ENCODE measurements around the gene FZD10. TPM values are rescaled to one million over a fixed set of nuclear protein-coding genes. Genes with fewer than 3 reads are reported as not detected.

Gene FZD10
- polyA plus RNA-seq, 1 donor (not counting 4 experiments of a cell fraction or from before 2014, with no cell fraction given), result 0.55 TPM

DNA sequence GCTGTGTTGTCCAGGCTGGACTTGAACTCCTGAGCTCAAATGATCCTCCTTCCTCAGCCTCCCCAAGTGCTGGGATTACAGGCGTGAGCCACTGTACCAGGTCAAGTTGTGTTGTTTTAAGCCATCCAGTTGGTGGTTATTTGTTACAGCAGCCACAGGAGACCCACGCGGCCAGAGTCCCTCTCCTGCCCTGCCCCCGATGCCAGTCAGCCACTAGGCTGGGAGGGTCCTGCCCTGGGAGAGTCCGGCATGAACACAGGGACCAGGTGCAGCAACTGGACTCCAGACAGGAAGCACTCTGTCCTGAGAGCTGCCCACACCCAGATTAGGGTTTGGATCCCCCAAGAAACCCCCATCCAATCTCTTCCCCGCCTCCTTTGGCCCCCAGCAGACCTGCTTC is 44.1 kb upstream of the FZD10 start:
- H3K9ac ChIP-seq (ENCODE audit: control insufficient read depth, extremely low read depth, insufficient read depth, low read length), result no peak overlapping the region
- H3K79me2 ChIP-seq (ENCODE audit: control insufficient read depth, insufficient read depth, low read length), result no peaks in the 10 kb centered on the region
- no peak overlapping the region for H3K4me2 ChIP-seq (ENCODE audit: control insufficient read depth, extremely low read depth, insufficient read depth, low read depth, low read length)
- H3K4me3 ChIP-seq (ENCODE audit: control insufficient read depth in 2 of 3, extremely low read depth in 1 of 3, insufficient read depth in 2 of 3, low read depth in 1 of 3, low read length in 3 of 3), result no peak overlapping the region
- no peaks in the 10 kb centered on the region for H3K9me3 ChIP-seq (ENCODE audit: control insufficient read depth, low read depth, low read length)
- dilution Hi-C loops (cut with MboI; ENCODE audit: extremely low pct_ligation_motif_present, low sequenced_read_pairs), result no loop called here
- no peaks in the 10 kb centered on the region for H3K9me1 ChIP-seq (ENCODE audit: control insufficient read depth, extremely low read depth, insufficient read depth, low read length)
- no peak overlapping the region for H2AFZ ChIP-seq (ENCODE audit: control insufficient read depth, low read length)
- FAIRE-seq, result no peak
- no peak for TF ChIP-seq EZH2 (IDR thresholded peaks at IDR 0.05; ENCODE audit: low read length)
- TF ChIP-seq, protein P1, sequence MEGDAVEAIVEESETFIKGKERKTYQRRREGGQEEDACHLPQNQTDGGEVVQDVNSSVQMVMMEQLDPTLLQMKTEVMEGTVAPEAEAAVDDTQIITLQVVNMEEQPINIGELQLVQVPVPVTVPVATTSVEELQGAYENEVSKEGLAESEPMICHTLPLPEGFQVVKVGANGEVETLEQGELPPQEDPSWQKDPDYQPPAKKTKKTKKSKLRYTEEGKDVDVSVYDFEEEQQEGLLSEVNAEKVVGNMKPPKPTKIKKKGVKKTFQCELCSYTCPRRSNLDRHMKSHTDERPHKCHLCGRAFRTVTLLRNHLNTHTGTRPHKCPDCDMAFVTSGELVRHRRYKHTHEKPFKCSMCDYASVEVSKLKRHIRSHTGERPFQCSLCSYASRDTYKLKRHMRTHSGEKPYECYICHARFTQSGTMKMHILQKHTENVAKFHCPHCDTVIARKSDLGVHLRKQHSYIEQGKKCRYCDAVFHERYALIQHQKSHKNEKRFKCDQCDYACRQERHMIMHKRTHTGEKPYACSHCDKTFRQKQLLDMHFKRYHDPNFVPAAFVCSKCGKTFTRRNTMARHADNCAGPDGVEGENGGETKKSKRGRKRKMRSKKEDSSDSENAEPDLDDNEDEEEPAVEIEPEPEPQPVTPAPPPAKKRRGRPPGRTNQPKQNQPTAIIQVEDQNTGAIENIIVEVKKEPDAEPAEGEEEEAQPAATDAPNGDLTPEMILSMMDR (optimal IDR thresholded peaks at IDR 0.05 in 1 of 3, IDR thresholded peaks at IDR 0.05 in 1 of 3, conservative IDR thresholded peaks at IDR 0.05 in 1 of 3; ENCODE audit: extremely low read depth in 1 of 3, insufficient read depth in 2 of 3, low read length in 3 of 3), result no peak
- H3K4me1 ChIP-seq (ENCODE audit: control insufficient read depth, extremely low read depth, insufficient read depth, low read length), result peaks cover 16% of the 10 kb centered on the region
- no peaks in the 10 kb centered on the region for H4K20me1 ChIP-seq (ENCODE audit: control insufficient read depth, extremely low read depth, insufficient read depth, low read length)
- no peak for DNase-seq (ENCODE audit: low read depth, low spot score)
- H3K27ac ChIP-seq (ENCODE audit: control insufficient read depth, insufficient read depth, low read length), result no peak overlapping the region
- no peaks in the 10 kb centered on the region for H3K27me3 ChIP-seq (ENCODE audit: control insufficient read depth, extremely low read depth, insufficient read depth, low read length)
- no peaks in the 10 kb centered on the region for H3K36me3 ChIP-seq (ENCODE audit: control insufficient read depth in 2 of 2, extremely low read depth in 1 of 2, insufficient read depth in 2 of 2, low read length in 2 of 2)

DNA sequence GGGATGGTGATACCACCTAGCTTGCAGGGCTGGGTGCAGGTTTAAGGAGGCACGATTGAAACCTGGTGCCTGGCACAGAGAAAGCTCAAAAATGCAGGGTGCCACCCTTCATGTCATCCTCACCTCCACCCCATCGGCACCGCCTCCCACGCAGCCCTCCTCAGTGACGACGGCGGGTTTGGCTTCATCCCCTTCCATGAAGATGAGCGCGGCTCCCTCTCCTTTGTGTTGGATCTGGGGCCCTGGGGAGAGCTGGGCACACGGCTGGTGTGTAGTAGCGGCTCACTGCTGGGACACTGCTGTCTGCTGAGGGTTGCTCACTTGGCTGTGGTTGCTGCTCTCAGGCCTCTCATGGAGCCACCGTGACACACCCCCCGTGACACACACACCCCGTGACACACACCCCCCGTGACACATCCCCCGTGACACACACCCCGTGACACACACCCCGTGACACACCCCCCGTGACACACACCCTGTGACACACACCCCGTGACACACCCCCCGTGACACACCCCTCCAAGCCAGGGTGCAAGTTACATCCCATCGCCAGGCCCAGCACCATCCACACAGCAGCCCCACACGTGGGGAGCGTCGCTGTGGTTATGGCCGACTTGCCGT is 42.9 kb upstream of the FZD10 start:
- Histone ChIP-seq H3K27ac (ENCODE audit: control insufficient read depth, insufficient read depth, low read length) (peak overlapping the region; percentile 36), H3K9me1 (ENCODE audit: control insufficient read depth, extremely low read depth, insufficient read depth, low read length) (no peaks in the 10 kb centered on the region), H3K4me2 (ENCODE audit: control insufficient read depth, extremely low read depth, insufficient read depth, low read depth, low read length) (peak overlapping the region; percentile 46), H3K4me1 (ENCODE audit: control insufficient read depth, extremely low read depth, insufficient read depth, low read length) (peaks cover 19% of the 10 kb centered on the region), H3K79me2 (ENCODE audit: control insufficient read depth, insufficient read depth, low read length) (no peaks in the 10 kb centered on the region), H3K27me3 (ENCODE audit: control insufficient read depth, extremely low read depth, insufficient read depth, low read length) (no peaks in the 10 kb centered on the region), H3K9ac (ENCODE audit: control insufficient read depth, extremely low read depth, insufficient read depth, low read length) (peak overlapping the region; percentile 63), H3K9me3 (ENCODE audit: control insufficient read depth, low read depth, low read length) (no peaks in the 10 kb centered on the region), H3K4me3 (ENCODE audit: control insufficient read depth in 2 of 3, extremely low read depth in 1 of 3, insufficient read depth in 2 of 3, low read depth in 1 of 3, low read length in 3 of 3) (no peak overlapping the region), H4K20me1 (ENCODE audit: control insufficient read depth, extremely low read depth, insufficient read depth, low read length) (no peaks in the 10 kb centered on the region), H2AFZ (ENCODE audit: control insufficient read depth, low read length) (no peak overlapping the region), H3K36me3 (ENCODE audit: control insufficient read depth in 2 of 2, extremely low read depth in 1 of 2, insufficient read depth in 2 of 2, low read length in 2 of 2) (no peaks in the 10 kb centered on the region)
- TF ChIP-seq EZH2 (IDR thresholded peaks at IDR 0.05; ENCODE audit: low read length), result no peak
- TF ChIP-seq, protein P1 (optimal IDR thresholded peaks at IDR 0.05 in 1 of 3, IDR thresholded peaks at IDR 0.05 in 1 of 3, conservative IDR thresholded peaks at IDR 0.05 in 1 of 3; ENCODE audit: extremely low read depth in 1 of 3, insufficient read depth in 2 of 3, low read length in 3 of 3), result no peak
- dilution Hi-C loops (cut with MboI; ENCODE audit: extremely low pct_ligation_motif_present, low sequenced_read_pairs), result no loop called here
- DNase-seq (ENCODE audit: low read depth, low spot score) (peak; percentile 89), FAIRE-seq (no peak)

Measured in keratinocyte (primary cell).